Measurements from ENCODE around the gene ZBTB7B.
A peak's percentile ranks its signal among the peaks of the same experiment; 100 is the strongest.

Gene ZBTB7B

GRCh38 chr1:155026588-155026987 lies 24.0 kb downstream of the ZBTB7B start:
- peaks cover 0 to 5% (median 0%) of the 10 kb centered on the region in 11 experiments; a peak in 2 of 22 replicates for H4K20me1 ChIP-seq
- H3K9ac ChIP-seq = no peak overlapping the region
- TF ChIP-seq Cebpa-rat (IDR thresholded peaks at IDR 0.05) = no peak
- H3K4me1 ChIP-seq = peaks cover 11 to 26% (median 16%) of the 10 kb centered on the region in 10 experiments; a peak in 19 of 20 replicates
- H3K27ac ChIP-seq = no peak overlapping the region
- H3K9me3 ChIP-seq (replicated peaks in 1 of 11) = no peaks in the 10 kb centered on the region
- H3K4me2 ChIP-seq = no peak overlapping the region
- H3K27me3 ChIP-seq = no peaks in the 10 kb centered on the region
- H3K36me3 ChIP-seq = no peaks in the 10 kb centered on the region
- no peak overlapping the region for H3K4me3 ChIP-seq

- Histone ChIP-seq H3K4me3 (no peak overlapping the region), H3K4me1 (peaks cover 0 to 11% (median 6%) of the 10 kb centered on the region in 10 experiments; a peak in 8 of 20 replicates), H3K27ac (0 out of 22 replicates have a peak overlapping the region, but pooled peaks of 1 of the 11 experiments have one; percentile 29), H3K4me2 (0 out of 22 replicates have a peak overlapping the region, but pooled peaks of 1 of the 11 experiments have one; percentile 10), H3K27me3 (no peaks in the 10 kb centered on the region), H4K20me1 (no peaks in the 10 kb centered on the region), H3K9me3 (replicated peaks in 1 of 11) (no peaks in the 10 kb centered on the region), H3K9ac (no peak overlapping the region), H3K36me3 (no peaks in the 10 kb centered on the region)
- no peak for TF ChIP-seq Cebpa-rat (IDR thresholded peaks at IDR 0.05)
These were observed 27.1 kb downstream of the ZBTB7B start for GRCh38 chr1:155029513-155030242.

GRCh38 chr1:155030243-155030795 lies 27.7 kb downstream of the ZBTB7B start:
- no peaks in the 10 kb centered on the region for H3K9me3 ChIP-seq (replicated peaks in 1 of 11)

GRCh38 chr1:155030899-155031298 lies 28.3 kb downstream of the ZBTB7B start:
- Histone ChIP-seq H3K9me3 (replicated peaks in 1 of 11) (no peaks in the 10 kb centered on the region), H3K36me3 (no peaks in the 10 kb centered on the region), H3K9ac (no peak overlapping the region), H4K20me1 (no peaks in the 10 kb centered on the region), H3K4me2 (no peak overlapping the region), H3K27ac (no peak overlapping the region), H3K27me3 (no peaks in the 10 kb centered on the region), H3K4me1 (peaks cover 0 to 16% (median 6%) of the 10 kb centered on the region in 10 experiments; a peak in 11 of 20 replicates), H3K4me3 (no peak overlapping the region)
- TF ChIP-seq Cebpa-rat (IDR thresholded peaks at IDR 0.05) = no peak

More at GRCh38 chr1:155030243-155030795, 27.7 kb downstream of the ZBTB7B start:
- TF ChIP-seq Cebpa-rat (IDR thresholded peaks at IDR 0.05) = no peak
- no peak overlapping the region for H3K9ac ChIP-seq
- H3K27ac ChIP-seq = no peak overlapping the region
- no peak overlapping the region for H3K4me3 ChIP-seq
- no peaks in the 10 kb centered on the region for H3K27me3 ChIP-seq
- H3K4me2 ChIP-seq = no peak overlapping the region
- peaks cover 0 to 11% (median 5%) of the 10 kb centered on the region in 10 experiments; a peak in 8 of 20 replicates for H3K4me1 ChIP-seq
- H3K36me3 ChIP-seq = no peaks in the 10 kb centered on the region
- H4K20me1 ChIP-seq = no peaks in the 10 kb centered on the region

- Histone ChIP-seq H3K27me3 (no peaks in the 10 kb centered on the region), H4K20me1 (no peaks in the 10 kb centered on the region)
- no peak for TF ChIP-seq Cebpa-rat (IDR thresholded peaks at IDR 0.05)
These were observed 30.3 kb downstream of the ZBTB7B start for GRCh38 chr1:155032886-155033285.

GRCh38 chr1:155033524-155033923 lies 30.9 kb downstream of the ZBTB7B start, which contains the start of the genes DCST1 and DCST2:
Gene DCST1 (plus strand): TSS chr1:155033824. CDS start chr1:155034037, 213 bp downstream.
Gene DCST2 (minus strand): TSS chr1:155033781. CDS start chr1:155033701, 80 bp downstream.
- no peak for TF ChIP-seq Cebpa-rat (IDR thresholded peaks at IDR 0.05)
- Histone ChIP-seq H3K27me3 (no peaks in the 10 kb centered on the region), H3K36me3 (no peaks in the 10 kb centered on the region), H3K27ac (no peak within 1 kb of the TSS), H3K9me3 (replicated peaks in 1 of 11) (no peaks in the 10 kb centered on the region), H3K4me1 (peaks cover 3 to 32% (median 18%) of the 10 kb centered on the region in 10 experiments), H3K9ac (no peak within 1 kb of the TSS), H4K20me1 (no peaks in the 10 kb centered on the region), H3K4me3 (no peak within 1 kb of the TSS), H3K4me2 (no peak within 1 kb of the TSS; a peak in 1 of 22 replicates)

More at GRCh38 chr1:155032886-155033285, 30.3 kb downstream of the ZBTB7B start:
- H3K4me1 ChIP-seq = peaks cover 0 to 34% (median 14%) of the 10 kb centered on the region in 10 experiments; a peak in 14 of 20 replicates
- no peak overlapping the region for H3K4me2 ChIP-seq
- no peak overlapping the region for H3K27ac ChIP-seq
- H3K9me3 ChIP-seq (replicated peaks in 1 of 11) = no peaks in the 10 kb centered on the region
- H3K36me3 ChIP-seq = no peaks in the 10 kb centered on the region
- no peak overlapping the region for H3K9ac ChIP-seq
- no peak overlapping the region for H3K4me3 ChIP-seq

GRCh38 chr1:155034318-155035208 lies 32.0 kb downstream of the ZBTB7B start:
- no peaks in the 10 kb centered on the region for H3K36me3 ChIP-seq
- H3K9ac ChIP-seq = no peak overlapping the region
- no peak overlapping the region; a peak in 1 of 22 replicates for H3K4me2 ChIP-seq
- no peaks in the 10 kb centered on the region for H4K20me1 ChIP-seq
- no peak for TF ChIP-seq Cebpa-rat (IDR thresholded peaks at IDR 0.05)
- H3K4me1 ChIP-seq = peaks cover 13 to 36% (median 26%) of the 10 kb centered on the region in 10 experiments
- H3K27me3 ChIP-seq = no peaks in the 10 kb centered on the region
- H3K27ac ChIP-seq = no peak overlapping the region
- no peaks in the 10 kb centered on the region for H3K9me3 ChIP-seq (replicated peaks in 1 of 11)
- H3K4me3 ChIP-seq = no peak overlapping the region

GRCh38 chr1:155035936-155036335 lies 33.3 kb downstream of the ZBTB7B start:
- H3K4me2 ChIP-seq = peak overlapping the region in 5 of 11 experiments; percentile 37 to 79 (median 76); a peak in 9 of 22 replicates
- peaks cover 16 to 38% (median 29%) of the 10 kb centered on the region in 10 experiments for H3K4me1 ChIP-seq

More at GRCh38 chr1:155035936-155036335, 33.3 kb downstream of the ZBTB7B start:
- Histone ChIP-seq H3K4me3 (no peak overlapping the region), H3K9me3 (replicated peaks in 1 of 11) (no peaks in the 10 kb centered on the region), H3K27me3 (no peaks in the 10 kb centered on the region), H3K9ac (no peak overlapping the region), H3K27ac (no peak overlapping the region), H4K20me1 (no peaks in the 10 kb centered on the region), H3K36me3 (no peaks in the 10 kb centered on the region)
- TF ChIP-seq Cebpa-rat (IDR thresholded peaks at IDR 0.05) = no peak
